Type B pancreatic cell (in vitro differentiated cells): ENCODE measurements around the gene SLC6A2. TPM values are rescaled to one million over a fixed set of nuclear protein-coding genes. Genes with fewer than 3 reads are reported as not detected.

Experiments
- DNase-seq: peaks from one replicate; pipeline ENCODE4 v3.0.0; 2021; ENCODE audit warnings: mixed read lengths; ENCODE audit not compliant: unreplicated experiment; ENCODE audit errors: extremely low spot score
- H3K27ac Mint-ChIP-seq: 2 replicates; pipeline ENCODE4 v1.8.0; 2021; ENCODE audit warnings: mild to moderate bottlenecking, mixed read lengths
- H3K27me3 Mint-ChIP-seq: 2 replicates; pipeline ENCODE4 v1.8.0; 2021; ENCODE audit warnings: mixed read lengths
- H3K36me3 Mint-ChIP-seq: 2 replicates; pipeline ENCODE4 v1.8.0; 2021; ENCODE audit warnings: mixed read lengths
- H3K4me1 Mint-ChIP-seq: one replicate; pipeline ENCODE4 v1.8.0; 2021; ENCODE audit warnings: mixed read lengths; ENCODE audit not compliant: unreplicated experiment
- H3K4me3 Mint-ChIP-seq: 2 replicates; pipeline ENCODE4 v1.8.0; 2021; ENCODE audit warnings: mild to moderate bottlenecking, mixed read lengths
- H3K9me3 Mint-ChIP-seq: 2 replicates; pipeline ENCODE4 v1.8.0; 2021; ENCODE audit warnings: mixed read lengths
- CTCF ChIP-seq: fragments of 200-600 bp; sonication (generic); conservative IDR thresholded peaks from 2 replicates; pipeline ENCODE4 v1.5.0; 2021; ENCODE audit warnings: antibody characterized with exemption, mild to moderate bottlenecking
- total RNA-seq: library from RNA; stranded (reverse); gene quantifications from 2 replicates; pipeline ENCODE4 v1.2.1, GENCODE V29; 2021; ENCODE audit warnings: low replicate concordance

SLC6A2 gene
- total RNA-seq, 1 donor from 2014 or later = 5.7 TPM

- Mint-ChIP-seq H3K27ac (no peak overlapping the region), H3K27me3 (peaks cover 35% of the 10 kb centered on the region)
These were observed 74.3 kb downstream of the SLC6A2 start for GRCh38 chr16:55730115-55730514.

GRCh38 chr16:55732496-55732895 lies 76.7 kb downstream of the SLC6A2 start:
- Mint-ChIP-seq H3K36me3 (no peaks in the 10 kb centered on the region), H3K9me3 (no peaks in the 10 kb centered on the region), H3K4me3 (no peak overlapping the region), H3K4me1 (no peaks in the 10 kb centered on the region), H3K27me3 (peaks cover 47% of the 10 kb centered on the region), H3K27ac (no peak overlapping the region)
- no peak for TF ChIP-seq CTCF
- DNase-seq = no peak

More at GRCh38 chr16:55730115-55730514, 74.3 kb downstream of the SLC6A2 start:
- no peak for TF ChIP-seq CTCF
- no peak for DNase-seq
- no peak overlapping the region for H3K4me3 Mint-ChIP-seq
- H3K9me3 Mint-ChIP-seq = no peaks in the 10 kb centered on the region
- H3K36me3 Mint-ChIP-seq = no peaks in the 10 kb centered on the region
- no peaks in the 10 kb centered on the region for H3K4me1 Mint-ChIP-seq

GRCh38 chr16:55734665-55735064 lies 78.9 kb downstream of the SLC6A2 start:
- Mint-ChIP-seq H3K9me3 (no peaks in the 10 kb centered on the region), H3K4me3 (no peak overlapping the region), H3K27ac (no peak overlapping the region), H3K27me3 (peaks cover 52% of the 10 kb centered on the region), H3K36me3 (no peaks in the 10 kb centered on the region), H3K4me1 (no peaks in the 10 kb centered on the region)
- DNase-seq = no peak
- no peak for TF ChIP-seq CTCF

GRCh38 chr16:55735120-55735781 lies 79.5 kb downstream of the SLC6A2 start:
- no peak for TF ChIP-seq CTCF
- Mint-ChIP-seq H3K4me1 (no peaks in the 10 kb centered on the region), H3K27ac (no peak overlapping the region), H3K27me3 (peaks cover 54% of the 10 kb centered on the region), H3K4me3 (no peak overlapping the region), H3K36me3 (no peaks in the 10 kb centered on the region), H3K9me3 (no peaks in the 10 kb centered on the region)
- no peak for DNase-seq

GRCh38 chr16:55736671-55737070 lies 80.9 kb downstream of the SLC6A2 start:
- H3K4me3 Mint-ChIP-seq = no peak overlapping the region
- no peak for TF ChIP-seq CTCF
- no peaks in the 10 kb centered on the region for H3K4me1 Mint-ChIP-seq
- H3K27ac Mint-ChIP-seq = no peak overlapping the region
- H3K9me3 Mint-ChIP-seq = no peaks in the 10 kb centered on the region
- no peak for DNase-seq
- no peaks in the 10 kb centered on the region for H3K36me3 Mint-ChIP-seq
- H3K27me3 Mint-ChIP-seq = peaks cover 56% of the 10 kb centered on the region
